ENCODE measurements around the gene PLTP.

Gene PLTP

DNA sequence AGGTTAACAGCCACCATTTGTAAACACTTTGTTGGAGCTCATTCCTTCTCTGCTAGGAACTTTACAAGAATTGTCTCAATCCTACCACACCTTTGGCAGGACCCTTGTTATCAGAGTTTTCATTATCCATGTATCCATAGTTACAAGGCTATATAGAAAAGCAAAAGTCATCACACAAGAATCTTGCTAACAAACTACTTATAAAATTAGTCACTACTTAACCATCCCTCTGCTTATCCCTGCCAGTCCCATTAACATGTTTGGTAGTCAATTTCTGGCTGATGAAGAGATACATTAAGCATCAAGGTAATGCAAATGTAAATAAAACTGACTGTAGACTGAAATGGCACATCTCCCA, 44.2 kb downstream of the PLTP start:
- H3K4me3 ChIP-seq (ENCODE audit: insufficient read depth, low read length, poor library complexity, severe bottlenecking) = no peak overlapping the region
- no peaks in the 10 kb centered on the region for H3K27me3 ChIP-seq (ENCODE audit: low read length)
- no peak overlapping the region for H3K4me2 ChIP-seq (ENCODE audit: low read depth, low read length, poor library complexity, severe bottlenecking)
- no peaks in the 10 kb centered on the region for H3K79me2 ChIP-seq (ENCODE audit: insufficient read depth, low read length)
- no peaks in the 10 kb centered on the region for H3K9me3 ChIP-seq (ENCODE audit: insufficient read depth, low read length)
- no peaks in the 10 kb centered on the region for H3F3A ChIP-seq (ENCODE audit: insufficient read depth)
- no peaks in the 10 kb centered on the region for H3K9me2 ChIP-seq (replicated peaks; ENCODE audit: insufficient read depth, low read length)
- TF ChIP-seq EZH2phosphoT487 (conservative IDR thresholded peaks at IDR 0.05; ENCODE audit: low read length) = no peak
- TF ChIP-seq, protein P1, sequence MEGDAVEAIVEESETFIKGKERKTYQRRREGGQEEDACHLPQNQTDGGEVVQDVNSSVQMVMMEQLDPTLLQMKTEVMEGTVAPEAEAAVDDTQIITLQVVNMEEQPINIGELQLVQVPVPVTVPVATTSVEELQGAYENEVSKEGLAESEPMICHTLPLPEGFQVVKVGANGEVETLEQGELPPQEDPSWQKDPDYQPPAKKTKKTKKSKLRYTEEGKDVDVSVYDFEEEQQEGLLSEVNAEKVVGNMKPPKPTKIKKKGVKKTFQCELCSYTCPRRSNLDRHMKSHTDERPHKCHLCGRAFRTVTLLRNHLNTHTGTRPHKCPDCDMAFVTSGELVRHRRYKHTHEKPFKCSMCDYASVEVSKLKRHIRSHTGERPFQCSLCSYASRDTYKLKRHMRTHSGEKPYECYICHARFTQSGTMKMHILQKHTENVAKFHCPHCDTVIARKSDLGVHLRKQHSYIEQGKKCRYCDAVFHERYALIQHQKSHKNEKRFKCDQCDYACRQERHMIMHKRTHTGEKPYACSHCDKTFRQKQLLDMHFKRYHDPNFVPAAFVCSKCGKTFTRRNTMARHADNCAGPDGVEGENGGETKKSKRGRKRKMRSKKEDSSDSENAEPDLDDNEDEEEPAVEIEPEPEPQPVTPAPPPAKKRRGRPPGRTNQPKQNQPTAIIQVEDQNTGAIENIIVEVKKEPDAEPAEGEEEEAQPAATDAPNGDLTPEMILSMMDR (IDR thresholded peaks at IDR 0.05; ENCODE audit: insufficient read depth, low read length, poor library complexity, severe bottlenecking) = no peak
- no peaks in the 10 kb centered on the region for H3K36me3 ChIP-seq (ENCODE audit: low read length)
- no peak overlapping the region for H2AFZ ChIP-seq (ENCODE audit: low read depth, low read length, severe bottlenecking)
- no peak overlapping the region for H3K27ac ChIP-seq (ENCODE audit: low read depth, low read length)
- H4K20me1 ChIP-seq (ENCODE audit: low read depth, low read length) = no peaks in the 10 kb centered on the region
- H3K9ac ChIP-seq (ENCODE audit: low read length) = no peak overlapping the region

DNA sequence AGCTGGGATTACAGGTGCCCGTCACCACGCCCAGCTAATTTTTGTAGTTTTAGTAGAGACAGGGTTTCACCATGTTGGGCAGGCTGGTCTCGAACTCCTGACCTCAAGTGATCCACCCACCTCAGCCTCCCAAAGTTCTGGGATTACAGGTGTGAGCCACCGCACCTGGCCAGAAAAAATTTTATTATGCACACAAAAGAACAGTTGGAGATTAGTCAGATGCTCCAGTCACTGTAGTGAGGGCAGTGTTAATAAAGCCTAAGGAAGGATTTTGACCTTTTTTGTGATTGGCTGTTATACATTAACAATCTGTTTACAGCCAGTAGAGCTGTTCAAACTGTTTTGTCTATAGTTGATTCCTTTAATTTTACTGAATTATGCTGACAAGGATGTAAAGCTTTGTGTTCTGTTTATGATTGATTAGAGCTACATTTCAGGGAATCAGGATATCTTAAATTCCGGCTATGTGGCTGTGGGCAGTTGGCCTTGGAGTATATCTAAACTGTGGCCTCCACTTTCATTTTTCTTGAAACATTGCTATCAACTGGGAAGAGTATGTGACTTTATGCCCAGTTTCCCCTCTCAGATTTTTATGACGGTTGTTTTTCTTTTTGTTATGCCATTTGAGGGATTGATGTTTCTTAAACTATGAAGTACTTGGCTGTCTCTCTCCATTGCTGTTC, 44.7 kb downstream of the PLTP start:
- TF ChIP-seq EZH2phosphoT487 (conservative IDR thresholded peaks at IDR 0.05; ENCODE audit: low read length) = no peak
- TF ChIP-seq, protein P1 (IDR thresholded peaks at IDR 0.05; ENCODE audit: insufficient read depth, low read length, poor library complexity, severe bottlenecking) = no peak

DNA sequence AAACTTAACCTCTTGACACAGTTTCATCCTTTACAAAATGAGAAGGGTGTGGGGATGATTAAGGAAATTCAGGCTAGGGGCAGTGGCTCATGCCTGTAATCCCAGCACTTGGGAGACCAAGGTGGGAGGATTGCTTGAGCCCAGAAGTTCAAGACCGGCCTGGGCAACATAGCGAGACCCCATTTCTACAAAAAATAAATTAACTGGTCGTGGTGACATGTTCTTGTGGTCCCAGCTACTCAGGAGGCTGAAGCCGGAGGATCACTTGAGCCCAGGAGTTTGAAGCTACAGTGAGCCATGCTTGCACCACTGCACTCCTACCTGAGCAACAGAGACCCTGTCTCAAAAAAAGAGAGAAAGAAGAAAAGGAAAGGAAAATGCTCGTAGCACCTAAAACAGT, 45.5 kb downstream of the PLTP start:
- no peak overlapping the region for H2AFZ ChIP-seq (ENCODE audit: low read depth, low read length, severe bottlenecking)
- H3K9me3 ChIP-seq (ENCODE audit: insufficient read depth, low read length) = no peaks in the 10 kb centered on the region
- no peak overlapping the region for H3K9ac ChIP-seq (ENCODE audit: low read length)
- no peak overlapping the region for H3K27ac ChIP-seq (ENCODE audit: low read depth, low read length)
- no peak for TF ChIP-seq EZH2phosphoT487 (conservative IDR thresholded peaks at IDR 0.05; ENCODE audit: low read length)
- TF ChIP-seq, protein P1 (IDR thresholded peaks at IDR 0.05; ENCODE audit: insufficient read depth, low read length, poor library complexity, severe bottlenecking) = no peak
- no peaks in the 10 kb centered on the region for H3K79me2 ChIP-seq (ENCODE audit: insufficient read depth, low read length)
- H3K9me2 ChIP-seq (replicated peaks; ENCODE audit: insufficient read depth, low read length) = no peaks in the 10 kb centered on the region
- H4K20me1 ChIP-seq (ENCODE audit: low read depth, low read length) = no peaks in the 10 kb centered on the region
- no peaks in the 10 kb centered on the region for H3K27me3 ChIP-seq (ENCODE audit: low read length)
- H3K4me3 ChIP-seq (ENCODE audit: insufficient read depth, low read length, poor library complexity, severe bottlenecking) = no peak overlapping the region
- H3K36me3 ChIP-seq (ENCODE audit: low read length) = no peaks in the 10 kb centered on the region
- no peaks in the 10 kb centered on the region for H3F3A ChIP-seq (ENCODE audit: insufficient read depth)
- H3K4me2 ChIP-seq (ENCODE audit: low read depth, low read length, poor library complexity, severe bottlenecking) = no peak overlapping the region

More for the DNA sequence above, 44.7 kb downstream of the PLTP start:
- H3K27ac ChIP-seq (ENCODE audit: low read depth, low read length) = no peak overlapping the region
- no peaks in the 10 kb centered on the region for H3K9me3 ChIP-seq (ENCODE audit: insufficient read depth, low read length)
- H3K4me3 ChIP-seq (ENCODE audit: insufficient read depth, low read length, poor library complexity, severe bottlenecking) = no peak overlapping the region
- H2AFZ ChIP-seq (ENCODE audit: low read depth, low read length, severe bottlenecking) = no peak overlapping the region
- no peaks in the 10 kb centered on the region for H3K27me3 ChIP-seq (ENCODE audit: low read length)
- no peaks in the 10 kb centered on the region for H3F3A ChIP-seq (ENCODE audit: insufficient read depth)
- no peak overlapping the region for H3K4me2 ChIP-seq (ENCODE audit: low read depth, low read length, poor library complexity, severe bottlenecking)
- no peaks in the 10 kb centered on the region for H4K20me1 ChIP-seq (ENCODE audit: low read depth, low read length)
- no peaks in the 10 kb centered on the region for H3K9me2 ChIP-seq (replicated peaks; ENCODE audit: insufficient read depth, low read length)
- no peaks in the 10 kb centered on the region for H3K79me2 ChIP-seq (ENCODE audit: insufficient read depth, low read length)
- no peak overlapping the region for H3K9ac ChIP-seq (ENCODE audit: low read length)
- H3K36me3 ChIP-seq (ENCODE audit: low read length) = no peaks in the 10 kb centered on the region

Measured in SU-DHL-6 (cell line).